Panc1 (cell line): ENCODE results near the gene AEBP1. TPM values are rescaled to one million over a fixed set of nuclear protein-coding genes. Genes with fewer than 3 reads are reported as not detected.

Experiments used
- ATAC-seq: fragments of 200-7000 bp; cut with Tn5 transposase; 2 replicates; pipeline ENCODE4 v1.9.1; 2020; ENCODE audit warnings: mild to moderate bottlenecking, moderate library complexity
- BruUV-seq: library from RNA; stranded (reverse); fragments of 400-500 nt; replicated peaks from 2 replicates; lab custom pipeline; 2021; lab: Mats Ljungman, UMichigan
- CTCF ChIA-PET: fragments of 300-600 bp; sonication (Branson Sonifier 250); formaldehyde crosslinking; loops from one replicate; lab custom pipeline; 2022; ENCODE audit warnings: antibody characterized with exemption; lab: Charles Lee
- POLR2A ChIA-PET: fragments of 300-600 bp; sonication (Branson Sonifier 250); formaldehyde crosslinking; loops from one replicate; lab custom pipeline; 2022; ENCODE audit warnings: antibody characterized with exemption; lab: Charles Lee
- DNase-seq: peaks from one replicate; pipeline ENCODE4 v3.0.0-alpha.2; 2010; ENCODE audit warnings: low read depth, low spot score
- H3K27ac ChIP-seq: 2 replicates; pipeline ENCODE4 v1.5.1; 2011; ENCODE audit warnings: mild to moderate bottlenecking, low read length, inconsistent platforms
- H3K27me3 ChIP-seq: fragments of 200-500 bp; sonication (Bioruptor generic); 2 replicates; pipeline ENCODE4 v1.6.0; 2014; ENCODE audit warnings: low read length, inconsistent platforms; ENCODE audit not compliant: control insufficient read depth, insufficient read depth
- H3K36me3 ChIP-seq: fragments of 200-500 bp; sonication (Bioruptor generic); 2 replicates; pipeline ENCODE4 v1.5.1; 2014; ENCODE audit warnings: inconsistent platforms, mild to moderate bottlenecking, low read length, moderate library complexity; ENCODE audit not compliant: control insufficient read depth, insufficient read depth
- H3K4me1 ChIP-seq: 2 replicates; pipeline ENCODE4 v1.5.1; 2011; ENCODE audit warnings: inconsistent platforms, mild to moderate bottlenecking, low read length, moderate library complexity; ENCODE audit not compliant: control insufficient read depth, insufficient read depth
- H3K4me3 ChIP-seq, 2 experiments: 2 replicates each; pipeline ENCODE4 v1.5.1; 2011 to 2012; ENCODE audit warnings: low read depth in 2 of 2, low read length in 2 of 2, mild to moderate bottlenecking in 2 of 2, inconsistent platforms in 1 of 2, moderate library complexity in 1 of 2
- H3K9me3 ChIP-seq: fragments of 200-500 bp; sonication (Bioruptor generic); 2 replicates; pipeline ENCODE4 v1.5.1; 2014; ENCODE audit warnings: low read depth, mild to moderate bottlenecking, inconsistent platforms, low read length, moderate library complexity; ENCODE audit not compliant: control insufficient read depth, insufficient read depth
- POLR2AphosphoS5 ChIP-seq: IDR thresholded peaks from 2 replicates; pipeline ENCODE4 v1.6.1; 2012; ENCODE audit warnings: mild to moderate bottlenecking, low read depth, low read length, moderate library complexity
- SIN3A ChIP-seq: IDR thresholded peaks from 2 replicates; pipeline ENCODE4 v1.6.1; 2012; ENCODE audit warnings: low read depth, mild to moderate bottlenecking, low read length, moderate library complexity, borderline replicate concordance; ENCODE audit not compliant: insufficient read depth
- TCF7L2 ChIP-seq: IDR thresholded peaks from 2 replicates; pipeline ENCODE4 v1.6.1; 2011; ENCODE audit warnings: mild to moderate bottlenecking, low read depth, low read length, inconsistent platforms
- in situ Hi-C: cut with HindIII; loops from 2 replicates; pipeline ENCODE4 v1.10.0; 2016; ENCODE audit warnings: low sequenced_read_pairs, low pct_unique_long_range_greater_than_20kb
- intact Hi-C: fragments of 100-400 bp; cut with micrococcal nuclease; formaldehyde crosslinking; loops from one replicate; pipeline ENCODE4 v1.10.0; 2022; ENCODE audit not compliant: unreplicated experiment
- total RNA-seq: library from RNA; stranded (reverse); gene quantifications from one replicate; pipeline ENCODE4 v1.2.1, GENCODE V29; 2021; ENCODE audit not compliant: unreplicated experiment
- TF ChIP-seq, protein P1 (sequence below): fragments of 450-650 bp; IDR thresholded peaks from 2 replicates; pipeline ENCODE4 v1.5.1; 2017; ENCODE audit warnings: mild to moderate bottlenecking
- TF ChIP-seq, protein P2 (sequence below), 2 experiments: IDR thresholded peaks; 2 replicates each; pipeline ENCODE4 v1.6.1; 2011 to 2012; ENCODE audit warnings: low read depth in 2 of 2, control low read depth in 1 of 2, low read length in 1 of 2, mild to moderate bottlenecking in 1 of 2, moderate library complexity in 1 of 2; ENCODE audit not compliant: insufficient read depth in 1 of 2

AEBP1 gene
- total RNA-seq, 1 experiment from 2014 or later, result 0.62 TPM

DNA sequence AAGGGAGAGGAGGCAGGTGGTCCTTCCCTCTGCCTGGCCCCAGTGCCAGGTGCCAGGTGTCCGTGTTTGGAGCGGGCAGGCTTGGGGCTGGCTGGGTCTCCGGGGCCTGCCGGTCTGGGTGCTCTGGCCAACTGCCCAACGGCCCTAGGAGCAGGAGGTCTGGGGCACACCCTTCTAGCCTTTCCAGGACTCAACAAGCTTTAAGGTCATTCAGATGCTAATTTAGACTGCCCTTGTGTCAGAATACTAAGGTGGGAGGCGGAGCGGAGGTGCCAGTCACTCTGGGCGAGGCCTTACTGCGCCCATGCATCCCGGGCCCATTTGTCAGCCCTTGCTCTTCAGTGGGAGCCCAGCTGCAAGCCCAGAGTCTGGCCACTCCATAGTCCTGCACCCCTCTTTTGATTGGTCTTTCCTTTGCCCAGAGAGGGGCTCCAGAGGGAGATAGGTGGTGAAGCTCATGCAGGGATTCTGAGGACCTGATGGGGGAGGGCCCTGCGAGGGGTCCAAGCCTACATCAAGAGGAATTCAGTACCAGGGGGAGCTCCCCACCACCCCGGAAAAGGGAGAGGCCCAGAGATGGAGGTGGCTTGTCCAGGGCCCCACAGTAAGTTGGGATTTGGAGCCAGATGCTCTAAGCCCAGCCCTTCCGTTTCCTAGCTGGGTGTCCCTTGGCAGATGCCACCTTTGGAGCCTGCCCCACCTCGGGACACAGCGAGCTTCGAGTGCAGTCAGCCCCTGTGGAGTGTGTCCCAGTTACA lies 40.1 kb upstream of the AEBP1 start:
- in situ Hi-C loops, result no loop called here
- H3K4me3 ChIP-seq, result no peak overlapping the region
- 0 out of 2 replicates have a peak, but pooled peaks cover 5% of the 10 kb centered on the region for H3K36me3 ChIP-seq
- no peaks in the 10 kb centered on the region for H3K27me3 ChIP-seq
- H3K4me1 ChIP-seq, result peaks cover 11% of the 10 kb centered on the region
- TF ChIP-seq TCF7L2 (no peak), POLR2AphosphoS5 (peak; percentile 70; the same call in 1 of the 2 replicates), SIN3A (no peak)
- TF ChIP-seq, protein P1, sequence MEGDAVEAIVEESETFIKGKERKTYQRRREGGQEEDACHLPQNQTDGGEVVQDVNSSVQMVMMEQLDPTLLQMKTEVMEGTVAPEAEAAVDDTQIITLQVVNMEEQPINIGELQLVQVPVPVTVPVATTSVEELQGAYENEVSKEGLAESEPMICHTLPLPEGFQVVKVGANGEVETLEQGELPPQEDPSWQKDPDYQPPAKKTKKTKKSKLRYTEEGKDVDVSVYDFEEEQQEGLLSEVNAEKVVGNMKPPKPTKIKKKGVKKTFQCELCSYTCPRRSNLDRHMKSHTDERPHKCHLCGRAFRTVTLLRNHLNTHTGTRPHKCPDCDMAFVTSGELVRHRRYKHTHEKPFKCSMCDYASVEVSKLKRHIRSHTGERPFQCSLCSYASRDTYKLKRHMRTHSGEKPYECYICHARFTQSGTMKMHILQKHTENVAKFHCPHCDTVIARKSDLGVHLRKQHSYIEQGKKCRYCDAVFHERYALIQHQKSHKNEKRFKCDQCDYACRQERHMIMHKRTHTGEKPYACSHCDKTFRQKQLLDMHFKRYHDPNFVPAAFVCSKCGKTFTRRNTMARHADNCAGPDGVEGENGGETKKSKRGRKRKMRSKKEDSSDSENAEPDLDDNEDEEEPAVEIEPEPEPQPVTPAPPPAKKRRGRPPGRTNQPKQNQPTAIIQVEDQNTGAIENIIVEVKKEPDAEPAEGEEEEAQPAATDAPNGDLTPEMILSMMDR, result no peak
- TF ChIP-seq, protein P2, sequence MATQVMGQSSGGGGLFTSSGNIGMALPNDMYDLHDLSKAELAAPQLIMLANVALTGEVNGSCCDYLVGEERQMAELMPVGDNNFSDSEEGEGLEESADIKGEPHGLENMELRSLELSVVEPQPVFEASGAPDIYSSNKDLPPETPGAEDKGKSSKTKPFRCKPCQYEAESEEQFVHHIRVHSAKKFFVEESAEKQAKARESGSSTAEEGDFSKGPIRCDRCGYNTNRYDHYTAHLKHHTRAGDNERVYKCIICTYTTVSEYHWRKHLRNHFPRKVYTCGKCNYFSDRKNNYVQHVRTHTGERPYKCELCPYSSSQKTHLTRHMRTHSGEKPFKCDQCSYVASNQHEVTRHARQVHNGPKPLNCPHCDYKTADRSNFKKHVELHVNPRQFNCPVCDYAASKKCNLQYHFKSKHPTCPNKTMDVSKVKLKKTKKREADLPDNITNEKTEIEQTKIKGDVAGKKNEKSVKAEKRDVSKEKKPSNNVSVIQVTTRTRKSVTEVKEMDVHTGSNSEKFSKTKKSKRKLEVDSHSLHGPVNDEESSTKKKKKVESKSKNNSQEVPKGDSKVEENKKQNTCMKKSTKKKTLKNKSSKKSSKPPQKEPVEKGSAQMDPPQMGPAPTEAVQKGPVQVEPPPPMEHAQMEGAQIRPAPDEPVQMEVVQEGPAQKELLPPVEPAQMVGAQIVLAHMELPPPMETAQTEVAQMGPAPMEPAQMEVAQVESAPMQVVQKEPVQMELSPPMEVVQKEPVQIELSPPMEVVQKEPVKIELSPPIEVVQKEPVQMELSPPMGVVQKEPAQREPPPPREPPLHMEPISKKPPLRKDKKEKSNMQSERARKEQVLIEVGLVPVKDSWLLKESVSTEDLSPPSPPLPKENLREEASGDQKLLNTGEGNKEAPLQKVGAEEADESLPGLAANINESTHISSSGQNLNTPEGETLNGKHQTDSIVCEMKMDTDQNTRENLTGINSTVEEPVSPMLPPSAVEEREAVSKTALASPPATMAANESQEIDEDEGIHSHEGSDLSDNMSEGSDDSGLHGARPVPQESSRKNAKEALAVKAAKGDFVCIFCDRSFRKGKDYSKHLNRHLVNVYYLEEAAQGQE (IDR thresholded peaks at IDR 0.05; ENCODE audit: insufficient read depth in 1 of 2, low read depth in 2 of 2, low read length in 1 of 2), result no peak
- DNase-seq (no peak), ATAC-seq (0 out of 2 replicates have a peak, but pooled peaks have one; percentile 1)
- BruUV-seq, result no TSS peak
- ChIA-PET POLR2A (interaction anchor here (0.5 to 0.6 kb wide), 2 partner anchors 9 to 54 kb away, joined by 3 to 5 read pairs; no protein-coding TSS in a partner anchor), CTCF (interaction anchor here (0.7 kb wide), 1 partner anchor 44 kb away, joined by 4 read pairs; no protein-coding TSS in a partner anchor)
- intact Hi-C loops, result no loop called here
- no peaks in the 10 kb centered on the region for H3K9me3 ChIP-seq
- no peak overlapping the region for H3K27ac ChIP-seq

DNA sequence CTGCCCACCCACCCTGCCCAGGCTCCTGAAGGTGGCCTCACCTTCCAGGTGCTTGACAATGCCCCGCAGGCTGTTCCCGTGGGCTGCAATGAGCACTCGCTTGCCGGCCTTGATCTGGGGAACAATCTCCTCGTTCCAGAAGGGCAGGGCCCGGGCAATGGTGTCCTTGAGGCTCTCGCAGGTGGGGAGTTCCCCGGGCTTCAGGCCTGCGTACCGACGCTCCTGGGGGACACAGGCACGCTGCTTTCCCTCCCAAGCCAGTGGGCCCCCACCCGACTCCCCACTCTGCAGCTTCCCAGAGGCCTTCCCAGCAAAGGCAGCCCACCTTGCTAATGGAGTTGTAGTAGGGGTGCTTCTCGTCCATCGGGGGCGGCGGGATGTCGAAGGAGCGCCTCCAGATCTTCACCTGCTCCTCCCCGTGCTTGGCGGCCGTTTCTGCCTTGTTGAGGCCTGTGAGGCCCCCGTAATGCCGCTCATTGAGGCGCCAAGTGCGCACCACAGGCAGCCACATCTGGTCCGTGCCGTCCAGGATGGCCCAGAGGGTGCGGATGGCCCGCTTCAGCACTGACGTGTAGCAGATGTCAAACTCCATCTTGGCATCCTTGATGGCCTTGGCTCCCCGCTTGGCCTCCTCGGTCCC lies 39.2 kb upstream of the AEBP1 start:
- Histone ChIP-seq H3K36me3 (no peaks in the 10 kb centered on the region), H3K27ac (no peak overlapping the region), H3K9me3 (no peaks in the 10 kb centered on the region), H3K4me1 (peaks cover 11% of the 10 kb centered on the region), H3K27me3 (no peaks in the 10 kb centered on the region), H3K4me3 (no peak overlapping the region)
- TF ChIP-seq, protein P1, result no peak
- TF ChIP-seq SIN3A (no peak), POLR2AphosphoS5 (peak; percentile 52)
- TF ChIP-seq, protein P2 (IDR thresholded peaks at IDR 0.05; ENCODE audit: insufficient read depth in 1 of 2, low read depth in 2 of 2, low read length in 1 of 2), result no peak
- CTCF ChIA-PET, result no interaction called here
- no TSS peak for BruUV-seq
- peak; percentile 9 for ATAC-seq
- intact Hi-C loops (no loop called here), in situ Hi-C loops (no loop called here)
- DNase-seq, result no peak
- POLR2A ChIA-PET, result no interaction called here
